B cell (primary cell): Measurements from ENCODE around the gene GRM8. TPM values are rescaled to one million over a fixed set of nuclear protein-coding genes. Genes with fewer than 3 reads are reported as not detected.

Source experiments
- ATAC-seq: fragments of 200-7000 bp; cut with Tn5 transposase; one replicate; pipeline ENCODE4 v1.10.0; 2021; ENCODE audit warnings: low read depth, mild to moderate bottlenecking, moderate number of reproducible peaks, moderate library complexity
- CTCF ChIA-PET: fragments of 350-600 bp; sonication (Branson Sonifier 250); formaldehyde crosslinking; loops from one replicate; lab custom pipeline; 2021; ENCODE audit warnings: antibody characterized with exemption, inconsistent platforms; lab: Charles Lee
- POLR2A ChIA-PET: fragments of 350-600 bp; sonication (Branson Sonifier 250); formaldehyde crosslinking; loops from one replicate; lab custom pipeline; 2021; ENCODE audit warnings: antibody characterized with exemption; lab: Charles Lee
- DNase-seq: peaks from one replicate; pipeline ENCODE4 v3.0.0; 2013
- H2AFZ ChIP-seq: 2 replicates; pipeline ENCODE4 v1.6.1; 2012; ENCODE audit warnings: mild to moderate bottlenecking, low read depth, low read length; ENCODE audit not compliant: insufficient read depth, poor library complexity, severe bottlenecking
- H3K27ac ChIP-seq, 2 donors: 1 replicate in 1 of 2; 2 replicates in 1 of 2; pipeline ENCODE4 v1.5.1; 2012 to 2013; ENCODE audit warnings: low read length in 2 of 2, mild to moderate bottlenecking in 2 of 2, moderate library complexity in 1 of 2
- H3K27me3 ChIP-seq, 4 experiments: fragments of 200-600 bp in 1 of 4; sonication (generic) in 1 of 4; replicated peaks in 1 of 4; 1 replicate in 2 of 4; 2 replicates in 2 of 4; pipeline versions ENCODE4 v1.6.1 to v1.7.0; 2013 to 2016; ENCODE audit warnings: low read length in 3 of 4, mild to moderate bottlenecking in 2 of 4, mixed read lengths in 1 of 4, moderate library complexity in 1 of 4; ENCODE audit not compliant: insufficient read depth in 4 of 4, control insufficient read depth in 3 of 4; ENCODE audit errors: control extremely low read depth in 1 of 4
- H3K36me3 ChIP-seq, 2 experiments: replicated peaks in 1 of 2; 1 replicate in 1 of 2; 2 replicates in 1 of 2; pipeline versions ENCODE4 v1.6.1 to v1.7.1; 2013; ENCODE audit warnings: low read length in 1 of 2; ENCODE audit not compliant: insufficient read depth in 2 of 2, control insufficient read depth in 1 of 2; ENCODE audit errors: control extremely low read depth in 1 of 2, extremely low read depth in 1 of 2
- H3K4me1 ChIP-seq, 2 donors: fragments of 200-600 bp in 1 of 2; sonication (generic) in 1 of 2; 1 replicate in 1 of 2; 2 replicates in 1 of 2; pipeline versions ENCODE4 v1.5.1 to v1.6.1; 2013 to 2017; ENCODE audit warnings: low read length in 2 of 2; ENCODE audit not compliant: control insufficient read depth in 2 of 2, insufficient read depth in 2 of 2
- H3K4me2 ChIP-seq: replicated peaks from 2 replicates; pipeline ENCODE3; 2012; ENCODE audit warnings: mild to moderate bottlenecking, low read depth, low read length; ENCODE audit not compliant: poor library complexity, severe bottlenecking
- H3K4me3 ChIP-seq, 5 experiments: fragments of 200-600 bp in 1 of 5; sonication (generic) in 1 of 5; 1 replicate in 3 of 5; 2 replicates in 2 of 5; pipeline versions ENCODE4 v1.5.1 to v1.7.0; 2011 to 2016; ENCODE audit warnings: low read length in 4 of 5, mild to moderate bottlenecking in 4 of 5, low read depth in 2 of 5, control low read depth in 1 of 5, moderate library complexity in 1 of 5; ENCODE audit not compliant: insufficient read depth in 1 of 5; ENCODE audit errors: control extremely low read depth in 1 of 5, extremely low read depth in 1 of 5
- H3K79me2 ChIP-seq: fragments of 200-600 bp; sonication (generic); one replicate; pipeline ENCODE4 v1.6.0; 2016; ENCODE audit warnings: low read length; ENCODE audit not compliant: control insufficient read depth, insufficient read depth
- H3K9ac ChIP-seq: fragments of 200-600 bp; sonication (generic); 2 replicates; pipeline ENCODE4 v1.6.1; 2017; ENCODE audit warnings: mild to moderate bottlenecking, low read length, moderate library complexity
- H3K9me3 ChIP-seq, 3 donors: one replicate each; pipeline versions ENCODE4 v1.6.1 to v1.7.1; 2013; ENCODE audit warnings: low read length in 2 of 3; ENCODE audit not compliant: control insufficient read depth in 2 of 3, insufficient read depth in 1 of 3; ENCODE audit errors: control extremely low read depth in 1 of 3
- H4K20me1 ChIP-seq: 2 replicates; pipeline ENCODE4 v1.6.0; 2012; ENCODE audit warnings: mild to moderate bottlenecking, low read length; ENCODE audit not compliant: insufficient read depth, control insufficient read depth, poor library complexity, severe bottlenecking
- H3K27ac Mint-ChIP-seq: one replicate; pipeline ENCODE4 v1.8.0; 2021; ENCODE audit warnings: mixed read lengths
- H3K27me3 Mint-ChIP-seq: one replicate; pipeline ENCODE4 v1.8.0; 2021; ENCODE audit warnings: mixed read lengths
- H3K4me1 Mint-ChIP-seq: one replicate; pipeline ENCODE4 v1.8.0; 2021; ENCODE audit warnings: mixed read lengths
- H3K4me3 Mint-ChIP-seq: one replicate; pipeline ENCODE4 v1.8.0; 2021; ENCODE audit warnings: mixed read lengths
- H3K9me3 Mint-ChIP-seq: one replicate; pipeline ENCODE4 v1.8.0; 2022; ENCODE audit warnings: mixed read lengths; ENCODE audit not compliant: insufficient read depth
- EZH2 ChIP-seq: IDR thresholded peaks from 2 replicates; pipeline ENCODE4 v1.6.1; 2012; ENCODE audit warnings: borderline replicate concordance, low read depth, mild to moderate bottlenecking, moderate library complexity, low read length; ENCODE audit not compliant: insufficient read depth, poor library complexity, severe bottlenecking
- WGBS: methylation state at CpG from one replicate; pipeline ENCODE4 v1.1.5; 2013; ENCODE audit warnings: missing lambda C conversion rate; ENCODE audit not compliant: insufficient coverage; 5-methylcytosine and 5-hydroxymethylcytosine counted together
- intact Hi-C: fragments of 100-400 bp; cut with micrococcal nuclease; formaldehyde crosslinking; loops from one replicate; pipeline ENCODE4 v1.10.0; 2022
- polyA plus RNA-seq: library from polyadenylated mRNA; depleted of rRNA; stranded (reverse); fragments of >200 nt; gene quantifications from 2 replicates; pipeline ENCODE4 v1.2.3, GENCODE V29; 2012
- total RNA-seq, 2 donors: library from RNA; stranded (reverse); fragments of 120-200 nt in 1 of 2; gene quantifications; 1 replicate in 1 of 2; 2 replicates in 1 of 2; pipeline versions ENCODE4 v1.2.3 to v1.2.4, GENCODE V29; 2013 to 2022
- TF ChIP-seq, protein P1 (sequence below): fragments of 200-600 bp; IDR thresholded peaks from one replicate; pipeline ENCODE4 v1.8.0; 2022; ENCODE audit warnings: antibody characterized with exemption, mild to moderate bottlenecking

The GRM8 gene
- total and polyA plus RNA-seq, 2 donors (not counting 1 experiment from before 2014, with no cell fraction given), result not detected

DNA sequence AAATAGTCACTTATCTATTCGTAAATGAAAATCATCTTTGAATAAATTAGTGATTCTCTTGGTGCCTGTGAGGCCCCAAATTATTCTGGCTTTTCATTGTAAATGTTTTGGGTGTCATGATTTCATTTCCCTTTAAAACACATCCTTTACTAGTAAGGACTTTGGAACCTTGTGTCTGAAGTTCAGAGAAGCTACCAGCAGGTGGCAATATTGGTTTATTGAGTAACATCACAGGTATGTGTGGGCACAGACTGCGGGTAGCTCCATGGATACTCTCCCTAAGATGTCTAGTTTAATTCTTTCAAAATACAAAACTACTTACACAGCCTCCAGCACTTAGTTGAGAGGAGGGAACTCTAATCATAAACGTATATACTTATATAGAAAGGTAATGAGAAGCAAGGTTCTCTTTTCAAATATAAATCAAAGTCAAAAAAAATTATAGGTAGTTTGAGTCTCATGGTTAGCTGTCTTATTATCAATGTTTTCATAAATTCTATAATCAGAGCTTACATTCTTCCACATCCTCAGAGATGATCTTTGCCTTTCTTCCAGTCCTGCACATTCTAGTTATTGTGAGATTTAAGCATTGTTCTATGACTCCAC, 449.6 kb downstream of the GRM8 start:
- Histone ChIP-seq H3K4me3 (no peak overlapping the region), H3K36me3 (no peaks in the 10 kb centered on the region), H3K4me2 (no peak overlapping the region), H3K9me3 (peaks cover 0 to 7% (median 3%) of the 10 kb centered on the region in 3 donors), H3K9ac (no peak overlapping the region), H3K27me3 (no peaks in the 10 kb centered on the region), H3K4me1 (no peaks in the 10 kb centered on the region), H3K27ac (no peak overlapping the region), H2AFZ (no peak overlapping the region), H3K79me2 (no peaks in the 10 kb centered on the region), H4K20me1 (no peaks in the 10 kb centered on the region)
- Mint-ChIP-seq H3K4me3 (no peak overlapping the region), H3K9me3 (peaks cover 3% of the 10 kb centered on the region), H3K4me1 (no peaks in the 10 kb centered on the region), H3K27me3 (peaks cover 4% of the 10 kb centered on the region), H3K27ac (no peak overlapping the region)
- ATAC-seq, result no peak
- CTCF ChIA-PET, result interaction anchor here (0.8 to 2.0 kb wide), 9 partner anchors 11 to 711 kb away, joined by 3 to 8 read pairs (median 3); no protein-coding TSS in a partner anchor
- TF ChIP-seq, protein P1, sequence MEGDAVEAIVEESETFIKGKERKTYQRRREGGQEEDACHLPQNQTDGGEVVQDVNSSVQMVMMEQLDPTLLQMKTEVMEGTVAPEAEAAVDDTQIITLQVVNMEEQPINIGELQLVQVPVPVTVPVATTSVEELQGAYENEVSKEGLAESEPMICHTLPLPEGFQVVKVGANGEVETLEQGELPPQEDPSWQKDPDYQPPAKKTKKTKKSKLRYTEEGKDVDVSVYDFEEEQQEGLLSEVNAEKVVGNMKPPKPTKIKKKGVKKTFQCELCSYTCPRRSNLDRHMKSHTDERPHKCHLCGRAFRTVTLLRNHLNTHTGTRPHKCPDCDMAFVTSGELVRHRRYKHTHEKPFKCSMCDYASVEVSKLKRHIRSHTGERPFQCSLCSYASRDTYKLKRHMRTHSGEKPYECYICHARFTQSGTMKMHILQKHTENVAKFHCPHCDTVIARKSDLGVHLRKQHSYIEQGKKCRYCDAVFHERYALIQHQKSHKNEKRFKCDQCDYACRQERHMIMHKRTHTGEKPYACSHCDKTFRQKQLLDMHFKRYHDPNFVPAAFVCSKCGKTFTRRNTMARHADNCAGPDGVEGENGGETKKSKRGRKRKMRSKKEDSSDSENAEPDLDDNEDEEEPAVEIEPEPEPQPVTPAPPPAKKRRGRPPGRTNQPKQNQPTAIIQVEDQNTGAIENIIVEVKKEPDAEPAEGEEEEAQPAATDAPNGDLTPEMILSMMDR, result peak; percentile 71
- TF ChIP-seq EZH2, result no peak
- POLR2A ChIA-PET, result no interaction called here
- intact Hi-C loops, result loop anchor here (10.0 kb wide), 1 partner anchor 452 kb away; the partner anchor contains the start of gene GRM8
- peak; percentile 45 for DNase-seq
- no CpG with 5 or more reads among the region's 3 CpGs for WGBS

DNA sequence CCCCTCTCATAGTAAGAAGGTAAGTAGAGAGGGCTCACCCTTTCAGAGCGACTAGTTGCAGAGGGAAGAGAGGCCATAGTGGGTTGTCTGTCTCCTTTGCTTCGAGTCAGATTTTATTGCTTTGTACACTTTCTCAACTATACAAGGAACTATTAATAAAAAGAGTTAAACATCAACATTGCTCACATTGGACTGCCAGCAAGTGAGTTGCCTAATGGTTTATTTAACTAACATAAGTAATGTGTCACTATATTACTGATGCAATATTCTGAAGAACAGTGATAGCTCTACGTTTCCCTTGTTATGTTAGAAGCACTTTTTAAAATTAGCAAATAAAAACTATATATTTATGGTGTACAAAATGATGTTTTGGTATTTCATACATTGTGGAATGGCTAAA, 451.0 kb downstream of the GRM8 start:
- Mint-ChIP-seq H3K27me3 (peaks cover 4% of the 10 kb centered on the region), H3K27ac (no peak overlapping the region), H3K4me3 (no peak overlapping the region), H3K9me3 (peaks cover 3% of the 10 kb centered on the region), H3K4me1 (no peaks in the 10 kb centered on the region)
- WGBS, result no CpG with 5 or more reads among the region's 3 CpGs
- ChIA-PET POLR2A (no interaction called here), CTCF (interaction anchor here (0.6 to 2.0 kb wide), 4 partner anchors 10 to 1627 kb away, joined by 3 to 5 read pairs (median 4); no protein-coding TSS in a partner anchor)
- no peak overlapping the region for H2AFZ ChIP-seq
- intact Hi-C loops, result loop anchor here (10.0 kb wide), 1 partner anchor 453 kb away; the partner anchor contains the start of gene GRM8
- no peak overlapping the region for H3K9ac ChIP-seq
- DNase-seq (no peak), ATAC-seq (no peak)
- H3K4me1 ChIP-seq, result no peaks in the 10 kb centered on the region
- H3K4me2 ChIP-seq, result no peak overlapping the region
- no peaks in the 10 kb centered on the region for H3K27me3 ChIP-seq
- no peaks in the 10 kb centered on the region for H3K36me3 ChIP-seq
- no peaks in the 10 kb centered on the region for H4K20me1 ChIP-seq
- H3K9me3 ChIP-seq, result peaks cover 0 to 7% (median 3%) of the 10 kb centered on the region in 3 donors
- H3K79me2 ChIP-seq, result no peaks in the 10 kb centered on the region
- H3K27ac ChIP-seq, result no peak overlapping the region
- TF ChIP-seq, protein P1, result no peak
- TF ChIP-seq EZH2, result no peak
- H3K4me3 ChIP-seq, result no peak overlapping the region
